ENCODE data around the gene MEF2A.

DNA sequence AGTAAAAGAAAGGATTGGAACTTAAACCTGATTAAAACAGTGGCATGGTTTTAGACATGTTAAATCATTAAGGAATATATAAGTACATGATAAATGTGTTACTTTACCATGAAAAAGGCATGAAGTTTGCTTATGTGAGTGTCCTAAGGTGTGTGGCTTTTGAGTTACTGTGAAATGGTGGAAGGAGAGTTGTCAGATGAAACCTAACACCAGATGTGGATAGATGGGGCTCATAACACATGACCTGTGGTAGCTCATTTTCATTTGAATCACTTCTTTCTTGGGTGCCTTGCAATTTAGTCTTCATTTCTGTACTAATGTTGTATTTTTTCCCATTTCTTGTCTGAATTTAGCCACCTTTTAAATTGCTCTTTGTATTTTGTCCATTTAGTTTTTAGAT is 13.0 kb downstream of the MEF2A start:
- no peak for TF ChIP-seq TAF1 (IDR thresholded peaks at IDR 0.05; ENCODE audit: borderline replicate concordance, insufficient read depth, low read length)
- TF ChIP-seq POLR2AphosphoS5 (IDR thresholded peaks at IDR 0.05; ENCODE audit: low read depth, low read length) = no peak
- TF ChIP-seq, protein P1, sequence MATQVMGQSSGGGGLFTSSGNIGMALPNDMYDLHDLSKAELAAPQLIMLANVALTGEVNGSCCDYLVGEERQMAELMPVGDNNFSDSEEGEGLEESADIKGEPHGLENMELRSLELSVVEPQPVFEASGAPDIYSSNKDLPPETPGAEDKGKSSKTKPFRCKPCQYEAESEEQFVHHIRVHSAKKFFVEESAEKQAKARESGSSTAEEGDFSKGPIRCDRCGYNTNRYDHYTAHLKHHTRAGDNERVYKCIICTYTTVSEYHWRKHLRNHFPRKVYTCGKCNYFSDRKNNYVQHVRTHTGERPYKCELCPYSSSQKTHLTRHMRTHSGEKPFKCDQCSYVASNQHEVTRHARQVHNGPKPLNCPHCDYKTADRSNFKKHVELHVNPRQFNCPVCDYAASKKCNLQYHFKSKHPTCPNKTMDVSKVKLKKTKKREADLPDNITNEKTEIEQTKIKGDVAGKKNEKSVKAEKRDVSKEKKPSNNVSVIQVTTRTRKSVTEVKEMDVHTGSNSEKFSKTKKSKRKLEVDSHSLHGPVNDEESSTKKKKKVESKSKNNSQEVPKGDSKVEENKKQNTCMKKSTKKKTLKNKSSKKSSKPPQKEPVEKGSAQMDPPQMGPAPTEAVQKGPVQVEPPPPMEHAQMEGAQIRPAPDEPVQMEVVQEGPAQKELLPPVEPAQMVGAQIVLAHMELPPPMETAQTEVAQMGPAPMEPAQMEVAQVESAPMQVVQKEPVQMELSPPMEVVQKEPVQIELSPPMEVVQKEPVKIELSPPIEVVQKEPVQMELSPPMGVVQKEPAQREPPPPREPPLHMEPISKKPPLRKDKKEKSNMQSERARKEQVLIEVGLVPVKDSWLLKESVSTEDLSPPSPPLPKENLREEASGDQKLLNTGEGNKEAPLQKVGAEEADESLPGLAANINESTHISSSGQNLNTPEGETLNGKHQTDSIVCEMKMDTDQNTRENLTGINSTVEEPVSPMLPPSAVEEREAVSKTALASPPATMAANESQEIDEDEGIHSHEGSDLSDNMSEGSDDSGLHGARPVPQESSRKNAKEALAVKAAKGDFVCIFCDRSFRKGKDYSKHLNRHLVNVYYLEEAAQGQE (IDR thresholded peaks at IDR 0.05; ENCODE audit: insufficient read depth in 1 of 2, low read depth in 2 of 2, low read length in 2 of 2) = no peak
- TF ChIP-seq SIN3A (IDR thresholded peaks at IDR 0.05; ENCODE audit: borderline replicate concordance, insufficient read depth, low read length) = no peak
